Lung (tissue), 12 donors: ENCODE measurements around the gene NRG2. TPM values are rescaled to one million over a fixed set of nuclear protein-coding genes. Genes with fewer than 3 reads are reported as not detected.
A peak's percentile ranks its signal among the peaks of the same experiment; 100 is the strongest.

Experiments used
- ATAC-seq: fragments of 200-7000 bp; cut with Tn5 transposase; one replicate; pipeline ENCODE4 v1.9.1; 2020; ENCODE audit warnings: moderate number of reproducible peaks; ENCODE audit not compliant: insufficient read depth, low FRiP score
- DNase-seq, 3 donors: peaks; one replicate each; pipeline ENCODE4 v3.0.0-alpha.2; 2013 to 2017
- H3K27ac ChIP-seq, 2 donors: one replicate each; pipeline ENCODE4 v1.5.1; 2013; ENCODE audit warnings: mild to moderate bottlenecking in 2 of 2, moderate library complexity in 2 of 2, control low read depth in 1 of 2, inconsistent platforms in 1 of 2, low read depth in 1 of 2, low read length in 1 of 2
- H3K27me3 ChIP-seq, 3 donors: one replicate each; pipeline ENCODE4 v1.5.1; 2013; ENCODE audit warnings: low read length in 2 of 3; ENCODE audit not compliant: control insufficient read depth in 3 of 3, insufficient read depth in 3 of 3
- H3K36me3 ChIP-seq, 4 donors: one replicate each; pipeline ENCODE4 v1.5.1; 2013; ENCODE audit warnings: low read length in 4 of 4, mild to moderate bottlenecking in 1 of 4, moderate library complexity in 1 of 4; ENCODE audit not compliant: control insufficient read depth in 4 of 4, insufficient read depth in 4 of 4
- H3K4me1 ChIP-seq, 5 donors: one replicate each; pipeline ENCODE4 v1.5.1; 2013; ENCODE audit warnings: low read length in 5 of 5, mild to moderate bottlenecking in 2 of 5, moderate library complexity in 1 of 5; ENCODE audit not compliant: control insufficient read depth in 5 of 5, insufficient read depth in 5 of 5
- H3K4me3 ChIP-seq: one replicate; pipeline ENCODE4 v1.5.1; 2013; ENCODE audit warnings: mild to moderate bottlenecking, control low read depth, moderate library complexity
- H3K9ac ChIP-seq, 2 donors: one replicate each; pipeline ENCODE4 v1.5.1; 2013; ENCODE audit warnings: low read length in 2 of 2, control low read depth in 1 of 2; ENCODE audit not compliant: insufficient read depth in 1 of 2
- H3K9me3 ChIP-seq, 4 donors: one replicate each; pipeline ENCODE4 v1.5.1; 2013; ENCODE audit warnings: low read length in 3 of 4, mild to moderate bottlenecking in 1 of 4, moderate library complexity in 1 of 4; ENCODE audit not compliant: control insufficient read depth in 4 of 4, insufficient read depth in 3 of 4
- WGBS, 2 donors: extraction: QIAGEN DNeasy Blood & Tissue Kit; methylation state at CpG; one replicate each; pipeline ENCODE4 v1.1.7; 2013; 5-methylcytosine and 5-hydroxymethylcytosine counted together
- polyA plus RNA-seq, 2 donors: library from polyadenylated mRNA; stranded (reverse); fragments of 200-250 nt; gene quantifications; one replicate each; pipeline ENCODE4 v1.2.1, GENCODE V29; 2013
- total RNA-seq, 2 donors: library from RNA; depleted of rRNA in 1 of 2; stranded (reverse); fragments of >200 nt in 1 of 2; gene quantifications; one replicate each; pipeline ENCODE4 v1.2.1, GENCODE V29; 2014 to 2021
- TF ChIP-seq, protein P1 (sequence below): IDR thresholded peaks from 2 replicates; pipeline ENCODE4 v1.5.1; 2012; ENCODE audit warnings: mild to moderate bottlenecking; ENCODE audit errors: control extremely low read depth, extremely low read depth
- donor health status: control.
- donor health status: control.
- donor health status: Bipolar disorder and iron deficiency.
- donor health status: healthy.
- donor health status: DM: yes; HTN: yes; CAD: no.

The NRG2 gene
- total and polyA plus RNA-seq, 4 donors = 0.41 to 3.0 (median 1.0) TPM

DNA sequence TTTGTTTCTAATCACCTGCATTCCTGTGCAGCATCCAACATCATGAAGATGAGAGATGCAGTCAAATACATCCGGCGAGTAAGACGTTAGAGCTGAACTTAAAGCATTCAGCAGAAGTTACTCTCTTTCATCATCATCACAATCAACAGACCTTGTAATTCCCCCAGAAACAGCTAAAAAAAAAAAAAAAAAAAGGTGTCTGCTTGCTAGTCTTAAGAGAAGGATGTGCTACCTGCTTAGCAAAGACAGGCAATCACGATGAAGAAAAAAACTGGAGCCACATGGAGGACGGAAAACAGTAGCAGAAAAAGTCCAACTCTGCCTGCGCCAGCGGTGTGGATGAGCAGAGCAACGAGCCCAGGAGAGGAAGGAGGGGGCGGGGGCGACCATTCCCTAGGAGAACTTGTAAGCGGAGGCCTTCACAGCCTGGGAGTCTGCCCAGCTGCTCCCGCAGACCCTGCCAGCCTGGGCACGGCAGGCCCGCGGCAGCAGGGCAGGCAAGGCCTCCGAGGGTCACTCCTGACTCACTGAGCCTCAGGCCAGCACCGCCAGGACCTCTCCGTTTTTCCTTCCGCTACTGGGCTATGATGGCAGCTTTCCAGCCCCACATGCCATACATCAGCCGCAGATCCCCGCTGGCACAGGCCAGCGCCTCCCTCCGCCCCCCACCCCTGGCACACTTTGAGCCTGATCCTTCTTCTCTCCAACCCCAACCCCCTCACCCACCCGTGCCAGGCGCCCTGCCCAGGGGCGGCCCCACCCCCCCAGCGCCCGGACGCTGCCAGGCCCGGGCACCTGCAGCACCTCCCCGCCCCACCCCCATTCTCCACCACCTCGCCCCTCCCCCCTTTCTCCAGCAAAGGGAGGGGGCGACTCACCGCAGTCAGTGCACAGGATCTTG, 1.4 kb downstream of the NRG2 start:
- DNase-seq = peak; percentile 23 to 45 (median 28)
- Histone ChIP-seq H3K4me3 (peak overlapping the region; percentile 40), H3K4me1 (peaks cover 0 to 18% (median 5%) of the 10 kb centered on the region in 5 donors), H3K36me3 (no peaks in the 10 kb centered on the region), H3K27ac (peak overlapping the region; percentile 60 to 64), H3K27me3 (peaks cover 0 to 67% (median 54%) of the 10 kb centered on the region in 3 donors), H3K9ac (no peak overlapping the region), H3K9me3 (peaks cover 0 to 2% (median 0%) of the 10 kb centered on the region in 4 donors)
- WGBS, 2 donors = 8 to 10% methylated on average over 33 to 34 of the region's 34 CpGs
- no peak for ATAC-seq
- TF ChIP-seq, protein P1, sequence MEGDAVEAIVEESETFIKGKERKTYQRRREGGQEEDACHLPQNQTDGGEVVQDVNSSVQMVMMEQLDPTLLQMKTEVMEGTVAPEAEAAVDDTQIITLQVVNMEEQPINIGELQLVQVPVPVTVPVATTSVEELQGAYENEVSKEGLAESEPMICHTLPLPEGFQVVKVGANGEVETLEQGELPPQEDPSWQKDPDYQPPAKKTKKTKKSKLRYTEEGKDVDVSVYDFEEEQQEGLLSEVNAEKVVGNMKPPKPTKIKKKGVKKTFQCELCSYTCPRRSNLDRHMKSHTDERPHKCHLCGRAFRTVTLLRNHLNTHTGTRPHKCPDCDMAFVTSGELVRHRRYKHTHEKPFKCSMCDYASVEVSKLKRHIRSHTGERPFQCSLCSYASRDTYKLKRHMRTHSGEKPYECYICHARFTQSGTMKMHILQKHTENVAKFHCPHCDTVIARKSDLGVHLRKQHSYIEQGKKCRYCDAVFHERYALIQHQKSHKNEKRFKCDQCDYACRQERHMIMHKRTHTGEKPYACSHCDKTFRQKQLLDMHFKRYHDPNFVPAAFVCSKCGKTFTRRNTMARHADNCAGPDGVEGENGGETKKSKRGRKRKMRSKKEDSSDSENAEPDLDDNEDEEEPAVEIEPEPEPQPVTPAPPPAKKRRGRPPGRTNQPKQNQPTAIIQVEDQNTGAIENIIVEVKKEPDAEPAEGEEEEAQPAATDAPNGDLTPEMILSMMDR = no peak

DNA sequence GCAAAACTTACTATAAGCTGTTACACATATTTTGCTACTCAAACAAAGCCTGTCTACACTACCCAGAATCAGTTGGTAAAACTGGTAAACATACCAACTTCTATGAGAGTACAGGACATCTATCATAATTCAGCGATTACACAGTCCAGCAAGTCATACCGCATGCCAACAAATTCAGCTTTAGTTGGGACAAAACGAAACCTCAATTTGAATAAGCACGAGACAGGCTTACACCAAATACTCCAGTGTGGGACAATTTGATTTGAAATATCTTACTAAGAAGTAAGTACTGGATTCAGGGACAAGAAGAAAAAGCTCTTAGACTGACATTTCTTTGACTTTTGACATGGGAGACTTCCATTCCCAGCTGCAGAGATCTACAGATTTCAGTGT, 2.0 kb downstream of the NRG2 start:
- no peak for ATAC-seq
- TF ChIP-seq, protein P1 = no peak
- no peak overlapping the region for H3K4me3 ChIP-seq
- no peak overlapping the region for H3K9ac ChIP-seq
- peaks cover 0 to 67% (median 61%) of the 10 kb centered on the region in 3 donors for H3K27me3 ChIP-seq
- peaks cover 0 to 18% (median 5%) of the 10 kb centered on the region in 5 donors for H3K4me1 ChIP-seq
- H3K9me3 ChIP-seq = peaks cover 0 to 2% (median 0%) of the 10 kb centered on the region in 4 donors
- H3K27ac ChIP-seq = no peak overlapping the region
- WGBS, 2 donors = 84% methylated on average over 4 of the region's 4 CpGs
- H3K36me3 ChIP-seq = no peaks in the 10 kb centered on the region
- no peak for DNase-seq

DNA sequence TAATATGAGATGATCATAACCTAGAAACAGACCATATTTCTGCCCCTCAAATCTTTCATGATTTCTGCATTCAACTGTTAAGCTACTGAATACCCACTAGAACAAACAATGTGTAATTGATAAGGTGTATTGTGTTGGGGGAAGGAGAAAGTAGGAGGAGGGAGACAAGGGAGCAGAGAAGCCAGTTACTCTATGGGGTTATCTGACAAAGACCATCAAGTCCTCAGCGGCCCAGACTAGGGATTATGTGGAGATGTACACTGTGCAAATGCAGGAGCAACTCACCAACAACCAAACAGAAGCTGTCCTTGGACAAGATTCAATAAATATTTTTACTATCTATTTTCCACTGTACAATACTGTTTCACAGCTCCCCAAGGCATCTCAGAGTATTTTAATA, 2.7 kb downstream of the NRG2 start:
- TF ChIP-seq, protein P1 = no peak
- Histone ChIP-seq H3K9me3 (peaks cover 0 to 2% (median 0%) of the 10 kb centered on the region in 4 donors), H3K4me1 (peaks cover 0 to 18% (median 5%) of the 10 kb centered on the region in 5 donors), H3K36me3 (no peaks in the 10 kb centered on the region), H3K27me3 (peaks cover 0 to 61% (median 57%) of the 10 kb centered on the region in 3 donors), H3K9ac (no peak overlapping the region), H3K4me3 (no peak overlapping the region), H3K27ac (no peak overlapping the region)
- 83 to 93% methylated on average over 1 of the region's 1 CpG for WGBS, 2 donors
- ATAC-seq (no peak), DNase-seq (no peak)
